ENCODE data around the gene DYNLT4.
"Not testable (repeated sequence)": the region's sequence is repeated elsewhere in the genome, so short reads cannot be mapped to it uniquely, and the experiment has no call there.

The DYNLT4 gene

GRCh38 chr1:44829506-44830384 lies 22.6 kb upstream of the DYNLT4 start:
- no peak for DNase-seq (ENCODE audit: insufficient read length, low spot score)
- no peak for FAIRE-seq

- DNase-seq (ENCODE audit: insufficient read length, low spot score): no peak
- FAIRE-seq: no peak
Measured at GRCh38 chr1:44828841-44829440, 21.8 kb upstream of the DYNLT4 start.

- DNase-seq (ENCODE audit: insufficient read length, low spot score): no peak
- no peak for FAIRE-seq
Measured at GRCh38 chr1:44828003-44828651, 21.0 kb upstream of the DYNLT4 start.

GRCh38 chr1:44827197-44828002 lies 20.2 kb upstream of the DYNLT4 start:
- no peak for FAIRE-seq
- DNase-seq (ENCODE audit: insufficient read length, low spot score): no peak

- DNase-seq (ENCODE audit: insufficient read length, low spot score) (no peak), FAIRE-seq (no peak)
Measured at GRCh38 chr1:44826375-44827196, 19.4 kb upstream of the DYNLT4 start.

GRCh38 chr1:44824392-44824791 lies 17.2 kb upstream of the DYNLT4 start:
- not testable (repeated sequence) for FAIRE-seq

GRCh38 chr1:44822981-44823451 lies 15.9 kb upstream of the DYNLT4 start:
- no peak for DNase-seq (ENCODE audit: insufficient read length, low spot score)
- no peak for FAIRE-seq

More at GRCh38 chr1:44824392-44824791, 17.2 kb upstream of the DYNLT4 start:
- DNase-seq (ENCODE audit: insufficient read length, low spot score): not testable (repeated sequence)

- DNase-seq (ENCODE audit: insufficient read length, low spot score): no peak
- no peak for FAIRE-seq
Measured at GRCh38 chr1:44822131-44822701, 15.1 kb upstream of the DYNLT4 start.

- DNase-seq (ENCODE audit: insufficient read length, low spot score): no peak
- no peak for FAIRE-seq
Measured at GRCh38 chr1:44821240-44821715, 14.1 kb upstream of the DYNLT4 start.

- DNase-seq (ENCODE audit: insufficient read length, low spot score) (no peak), FAIRE-seq (peak; percentile 26)
Measured at GRCh38 chr1:44820328-44821239, 13.4 kb upstream of the DYNLT4 start.

- peak; percentile 57 for FAIRE-seq
- DNase-seq (ENCODE audit: insufficient read length, low spot score): peak; percentile 70
Measured at GRCh38 chr1:44819608-44820327, 12.6 kb upstream of the DYNLT4 start.

GRCh38 chr1:44819196-44819607 lies 12.1 kb upstream of the DYNLT4 start:
- FAIRE-seq (no peak), DNase-seq (ENCODE audit: insufficient read length, low spot score) (no peak)

- FAIRE-seq (no peak), DNase-seq (ENCODE audit: insufficient read length, low spot score) (no peak)
Measured at GRCh38 chr1:44817771-44818495, 10.8 kb upstream of the DYNLT4 start.

GRCh38 chr1:44817307-44817706 lies 10.2 kb upstream of the DYNLT4 start:
- FAIRE-seq: no peak
- no peak for DNase-seq (ENCODE audit: insufficient read length, low spot score)

- not testable (repeated sequence) for DNase-seq (ENCODE audit: insufficient read length, low spot score); FAIRE-seq
Measured at GRCh38 chr1:44815926-44816325, 8.8 kb upstream of the DYNLT4 start.

GRCh38 chr1:44812822-44813543 lies 5.8 kb upstream of the DYNLT4 start:
- no peak for FAIRE-seq
- DNase-seq (ENCODE audit: insufficient read length, low spot score): no peak

All from HTR-8/SVneo (cell line).